ENCODE data around the gene AGFG2.
"Not testable (repeated sequence)": the region's sequence is repeated elsewhere in the genome, so short reads cannot be mapped to it uniquely, and the experiment has no call there.

DNA sequence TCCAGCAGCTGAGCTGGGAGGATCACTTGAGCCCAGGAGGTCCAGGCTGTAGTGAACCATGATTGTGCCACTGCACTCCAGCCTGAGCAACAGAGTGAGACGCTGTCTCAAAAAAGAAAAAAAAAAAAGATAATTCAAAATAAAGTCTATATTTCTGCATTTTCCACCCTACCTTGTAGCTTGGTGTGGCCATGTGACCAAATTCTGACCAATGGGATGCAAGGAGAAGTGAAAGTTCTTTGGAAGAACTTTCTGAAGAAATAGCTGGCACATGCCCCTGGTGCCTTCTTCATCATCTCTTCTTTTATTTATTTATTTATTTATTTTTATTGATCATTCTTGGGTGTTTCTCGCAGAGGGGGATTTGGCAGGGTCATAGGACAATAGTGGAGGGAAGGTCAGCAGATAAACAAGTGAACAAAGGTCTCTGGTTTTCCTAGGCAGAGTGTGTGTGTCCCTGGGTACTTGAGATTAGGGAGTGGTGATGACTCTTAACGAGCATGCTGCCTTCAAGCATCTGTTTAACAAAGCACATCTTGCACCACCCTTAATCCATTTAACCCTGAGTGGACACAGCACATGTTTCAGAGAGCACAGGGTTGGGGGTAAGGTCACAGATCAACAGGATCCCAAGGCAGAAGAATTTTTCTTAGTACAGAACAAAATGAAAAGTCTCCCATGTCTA, 17.0 kb upstream of the AGFG2 start:
- not testable (repeated sequence) for TF ChIP-seq CTCF (conservative IDR thresholded peaks at IDR 0.05 in 1 of 2, IDR thresholded peaks at IDR 0.05 in 1 of 2; ENCODE audit: low read depth in 1 of 2, low read length in 2 of 2); EZH2 (IDR thresholded peaks at IDR 0.05; ENCODE audit: low read length, missing control alignments)
